Activated CD4-positive, CD25-positive, alpha-beta regulatory T cell treated with anti-CD3 and anti-CD28 coated beads, Interleukin-2, amount 50 U/mL, for 24 hours (primary cell): ENCODE measurements around the gene MIDN.
A peak's percentile ranks its signal among the peaks of the same experiment; 100 is the strongest.

ENCODE experiments used
- ATAC-seq, 2 donors: fragments of 150-1000 bp; cut with Tn5 transposase; one replicate each; pipeline ENCODE4 v1.10.0; 2021; ENCODE audit warnings: mild to moderate bottlenecking in 1 of 2, moderate library complexity in 1 of 2

The MIDN gene

DNA sequence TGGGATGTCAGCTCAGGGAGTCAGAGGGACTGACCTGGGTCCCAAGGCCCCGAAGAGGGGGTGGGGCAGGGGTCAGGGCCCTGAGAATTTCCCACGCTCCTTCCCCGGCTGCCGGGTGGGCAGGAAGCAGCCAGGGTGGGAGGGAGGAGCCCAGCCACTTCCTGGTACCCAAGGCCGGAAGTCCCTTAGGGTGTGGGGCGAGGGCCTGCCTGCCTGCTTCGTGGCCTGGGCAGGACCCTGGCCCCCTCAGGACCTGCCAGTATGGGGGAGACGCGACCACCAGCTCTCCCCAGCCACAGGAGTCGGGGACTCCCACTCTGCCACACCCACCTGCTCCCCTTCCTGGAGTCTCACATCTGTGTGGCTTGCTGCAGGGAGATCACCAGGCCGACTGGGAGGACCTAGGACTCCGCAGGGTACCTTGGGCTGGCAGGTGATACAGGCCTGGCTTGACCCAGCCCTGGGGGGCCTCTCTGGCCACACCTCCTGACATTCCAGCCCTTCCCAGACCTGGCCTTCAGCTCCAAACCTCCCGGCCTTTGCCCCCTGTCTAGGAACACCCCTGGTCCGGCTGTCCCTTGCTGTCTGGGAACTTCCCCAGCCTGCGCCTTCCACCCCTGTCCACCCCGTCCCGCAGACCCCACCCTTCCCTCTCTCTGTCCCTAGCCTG, 11.0 kb downstream of the MIDN start:
- ATAC-seq, result peak; percentile 33 to 37

DNA sequence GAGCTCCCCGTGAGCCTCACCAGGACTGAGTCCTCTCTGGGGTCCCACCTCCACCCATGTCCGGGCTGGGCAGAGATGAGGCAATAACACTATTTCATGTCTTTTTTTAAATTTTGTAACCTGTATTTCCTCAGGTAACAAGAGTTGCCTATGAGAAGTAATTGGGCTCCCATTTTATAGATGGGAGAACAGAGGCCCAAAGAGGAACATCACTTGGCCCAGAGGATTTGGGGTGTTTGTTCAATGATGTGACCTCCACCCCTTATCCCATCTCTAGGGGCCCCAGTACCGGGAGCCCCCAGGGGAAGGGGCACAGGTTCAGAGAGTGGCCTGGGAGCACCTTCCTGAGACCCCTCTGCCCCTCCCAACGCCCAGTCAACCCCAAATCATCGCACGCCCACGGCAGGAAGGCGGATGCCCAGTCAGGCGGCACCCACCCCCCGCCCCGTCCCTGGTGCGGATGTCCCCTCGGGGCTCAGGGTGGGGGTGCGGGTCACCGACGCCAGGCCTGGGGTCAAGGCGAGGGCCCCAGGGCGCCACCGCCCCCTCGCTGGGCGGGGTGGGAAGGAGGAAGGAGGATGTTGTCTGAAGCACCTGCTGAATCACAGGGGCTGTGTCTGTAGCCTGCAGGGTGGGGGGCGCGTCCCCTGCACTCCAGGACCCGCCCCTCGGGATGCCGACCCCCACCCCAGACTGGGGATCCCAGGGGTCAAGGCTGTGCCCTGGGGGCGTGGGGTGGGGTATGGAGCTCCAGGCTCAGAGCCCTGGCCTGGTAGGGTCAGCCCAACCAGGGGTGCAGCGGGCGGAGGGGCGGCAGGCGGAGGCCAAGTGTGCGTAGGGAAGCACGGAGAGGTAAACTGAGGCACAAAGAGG, 11.7 kb downstream of the MIDN start:
- ATAC-seq, result peak; percentile 8 to 9

DNA sequence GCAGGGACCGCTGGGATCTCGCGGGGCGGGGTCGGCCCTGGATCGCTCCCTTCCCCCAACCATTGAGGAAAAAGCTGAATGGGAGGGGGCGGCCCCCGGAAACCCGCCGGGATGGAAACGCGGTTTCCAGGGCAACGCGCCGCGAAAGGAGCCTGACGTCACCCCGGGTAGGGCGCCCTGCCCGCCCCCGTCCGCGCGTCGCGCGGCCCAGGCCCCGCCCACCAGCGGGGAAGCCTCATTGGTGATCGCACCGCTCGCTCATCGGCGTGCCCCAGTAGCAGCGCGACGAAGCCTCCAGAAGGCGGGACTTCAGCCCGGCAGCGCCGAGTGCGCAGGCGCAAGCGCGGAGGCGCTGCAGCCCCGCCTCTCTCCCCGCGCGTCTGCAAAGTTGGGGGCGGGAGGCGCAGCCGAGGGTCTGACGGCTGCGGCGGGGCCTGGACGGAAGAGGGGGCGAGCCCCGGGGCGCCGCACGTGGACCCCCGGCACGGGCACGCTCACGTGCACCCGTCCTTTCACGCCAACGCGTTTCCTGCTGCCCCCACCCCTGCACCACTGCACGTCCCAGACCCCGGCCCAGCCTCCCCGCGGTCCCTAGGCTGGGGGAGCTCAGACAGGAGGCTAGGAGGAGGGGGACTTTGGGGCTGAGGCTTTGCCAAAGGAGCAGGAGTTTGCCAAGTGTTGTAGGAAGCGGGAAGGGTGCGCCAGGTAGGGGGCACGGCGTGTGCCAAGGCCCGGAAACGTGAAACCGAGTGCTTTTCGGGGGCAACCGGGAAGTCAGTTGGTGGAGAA, 12.6 kb downstream of the MIDN start:
- peak; percentile 86 to 87 for ATAC-seq

DNA sequence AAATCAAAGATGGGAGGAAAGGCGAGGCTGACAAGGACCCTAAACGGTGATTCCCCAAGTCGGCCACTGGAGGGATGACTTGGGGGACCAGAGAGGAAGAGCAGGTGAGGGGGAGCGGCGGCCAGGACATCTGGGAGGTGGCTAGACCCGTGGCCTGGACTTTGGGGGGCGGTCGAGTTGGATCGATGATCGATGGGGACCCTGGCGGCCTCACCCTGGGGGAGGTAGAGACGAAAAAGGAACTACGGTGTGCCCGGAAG, 13.1 kb downstream of the MIDN start:
- no peak for ATAC-seq

DNA sequence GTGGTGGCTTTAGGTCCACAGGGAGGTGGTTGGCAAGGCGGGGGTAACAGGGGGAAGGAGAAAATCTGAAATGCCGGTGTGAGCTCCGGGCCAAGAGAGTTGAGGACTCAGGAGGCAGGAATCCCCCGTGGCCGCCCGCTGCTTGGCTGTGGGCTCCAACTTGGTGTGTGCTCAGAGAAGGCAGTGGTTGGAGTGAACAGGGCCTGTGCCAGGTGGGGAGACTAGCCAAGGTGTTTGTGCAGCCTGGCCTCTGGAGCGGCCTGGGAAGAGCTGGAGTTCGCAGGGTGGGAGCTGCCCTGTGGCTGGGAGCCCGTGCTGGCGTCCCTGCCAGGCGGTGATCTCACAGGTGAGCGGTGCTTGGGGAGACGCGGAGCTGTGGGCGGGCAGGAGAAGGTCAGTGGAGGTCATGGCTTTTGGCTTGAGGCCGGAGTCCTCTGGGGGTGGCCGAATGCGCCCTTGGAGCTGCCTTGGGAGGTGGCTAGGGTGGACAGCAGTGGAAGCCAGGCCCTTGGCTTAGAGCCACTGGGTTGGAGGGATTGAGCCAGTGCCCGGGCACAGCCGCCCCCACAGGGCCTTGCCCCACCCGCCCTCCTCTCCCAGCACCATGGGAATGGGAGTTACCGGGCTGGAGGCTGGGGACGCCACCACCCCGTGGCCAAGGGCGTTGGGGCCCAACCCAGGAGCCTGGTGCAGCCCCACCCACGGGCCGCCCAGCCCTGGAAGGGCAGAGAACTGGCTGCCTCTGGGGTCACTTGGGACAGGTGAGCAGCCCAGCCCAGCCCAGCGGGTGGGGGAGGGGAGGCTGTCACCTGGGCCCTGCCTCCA, 13.6 kb downstream of the MIDN start:
- no peak for ATAC-seq

DNA sequence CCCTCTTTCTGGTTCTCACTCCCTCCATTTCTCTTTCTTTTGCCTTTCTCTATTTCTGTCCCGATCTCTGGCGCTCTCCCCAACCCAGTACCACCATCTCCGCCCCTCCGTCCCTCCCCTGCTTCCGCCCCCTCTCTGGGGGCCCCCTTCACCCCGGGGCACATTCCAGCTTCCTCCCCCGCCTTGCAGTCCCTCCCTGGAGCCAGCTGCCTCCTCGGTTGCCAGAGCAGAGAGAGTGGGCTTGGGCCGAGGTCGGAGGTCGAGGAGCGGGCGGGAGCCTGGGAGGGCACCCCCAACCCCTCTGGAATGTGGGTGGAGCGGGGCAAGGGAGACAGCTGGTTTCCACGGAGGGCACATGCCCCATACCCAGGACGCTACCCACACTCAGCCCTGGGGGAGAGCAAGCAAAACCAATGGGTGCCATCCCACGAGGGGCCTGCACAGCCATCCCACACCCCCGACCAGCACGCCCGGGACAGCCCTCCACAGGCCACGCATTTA, 14.3 kb downstream of the MIDN start:
- no peak for ATAC-seq

DNA sequence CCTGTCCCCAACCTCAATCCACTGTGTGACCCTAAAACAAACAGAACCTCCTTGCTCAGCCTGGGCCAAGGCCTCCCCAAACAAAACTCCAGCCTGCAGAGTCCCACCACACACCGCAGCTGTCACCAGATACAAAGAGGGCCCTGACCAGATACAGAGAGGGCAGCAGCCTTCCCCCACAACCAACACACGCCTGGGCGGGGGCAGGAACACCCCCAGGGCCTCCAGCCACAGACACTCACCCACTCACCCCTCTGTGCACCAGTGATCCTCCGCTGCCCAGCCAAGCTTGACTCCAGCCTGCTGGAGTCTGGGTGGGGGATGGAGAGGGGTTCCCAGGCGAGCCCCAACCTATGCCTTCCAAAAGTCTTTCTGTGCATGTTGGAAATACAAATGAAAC, 14.8 kb downstream of the MIDN start:
- no peak for ATAC-seq

DNA sequence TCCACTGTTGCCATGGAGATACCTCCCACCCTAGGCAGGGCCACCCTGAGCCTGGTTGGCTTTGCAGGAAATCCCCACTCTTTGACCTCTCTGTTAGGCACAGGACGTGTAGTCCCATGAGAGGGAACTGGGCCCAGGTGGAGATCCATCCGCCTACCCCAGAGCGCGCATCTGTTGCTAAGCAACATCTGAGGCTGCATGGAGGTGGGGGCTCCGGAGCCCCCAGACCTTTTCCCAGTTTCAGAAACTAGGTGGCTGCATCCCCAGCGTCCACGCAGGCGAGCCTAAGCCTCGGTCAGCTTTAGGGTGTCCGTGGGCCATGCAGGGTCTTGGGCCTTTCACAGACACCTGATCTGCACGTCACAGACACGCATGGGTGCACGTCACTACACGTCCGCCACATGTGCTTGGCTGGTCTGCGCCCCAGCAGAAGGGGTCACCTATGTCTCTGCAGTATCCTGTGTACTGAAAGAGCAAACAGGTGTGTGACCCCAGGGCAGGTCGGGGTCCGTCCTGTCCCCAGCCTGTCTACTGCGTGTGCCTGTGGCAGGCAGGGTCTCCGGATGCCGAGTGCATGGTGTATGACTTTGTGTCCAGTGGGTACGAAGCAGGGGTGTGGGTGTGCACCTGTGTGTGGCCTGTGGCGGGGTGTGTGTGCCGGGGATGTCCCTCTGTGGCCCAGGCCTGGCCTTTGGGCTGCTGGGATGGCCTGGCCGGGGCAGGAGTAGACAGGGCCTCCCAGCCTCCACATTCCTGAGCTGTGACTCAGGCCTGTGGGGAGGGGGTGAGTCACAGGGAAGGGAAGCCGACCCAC, 16.6 kb downstream of the MIDN start:
- ATAC-seq, result no peak

DNA sequence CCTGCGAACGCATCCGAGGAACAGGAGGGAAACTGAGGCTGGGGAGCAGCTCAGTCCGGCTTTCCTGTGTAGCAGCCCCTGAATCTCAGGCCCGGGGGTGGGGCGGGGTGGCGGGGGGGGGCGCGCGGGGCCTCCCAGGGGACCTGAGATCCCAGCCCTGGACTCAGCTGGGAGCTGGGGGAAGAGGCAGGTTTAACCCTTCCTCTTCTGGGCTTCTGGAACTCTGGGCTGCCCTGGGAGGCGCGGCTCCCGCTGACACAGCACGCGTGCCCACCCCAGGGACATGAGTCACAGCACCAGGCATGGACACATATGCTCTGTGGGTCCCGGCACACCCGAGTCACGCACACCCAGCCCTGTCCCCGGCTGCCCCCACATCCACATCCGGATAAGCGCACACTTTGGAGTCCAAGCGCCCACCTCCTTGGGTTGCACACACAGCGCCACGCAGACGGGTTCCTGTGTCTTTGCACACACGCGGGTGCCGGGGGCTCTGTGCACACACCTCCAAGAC, 17.3 kb downstream of the MIDN start:
- ATAC-seq, result peak; percentile 0

DNA sequence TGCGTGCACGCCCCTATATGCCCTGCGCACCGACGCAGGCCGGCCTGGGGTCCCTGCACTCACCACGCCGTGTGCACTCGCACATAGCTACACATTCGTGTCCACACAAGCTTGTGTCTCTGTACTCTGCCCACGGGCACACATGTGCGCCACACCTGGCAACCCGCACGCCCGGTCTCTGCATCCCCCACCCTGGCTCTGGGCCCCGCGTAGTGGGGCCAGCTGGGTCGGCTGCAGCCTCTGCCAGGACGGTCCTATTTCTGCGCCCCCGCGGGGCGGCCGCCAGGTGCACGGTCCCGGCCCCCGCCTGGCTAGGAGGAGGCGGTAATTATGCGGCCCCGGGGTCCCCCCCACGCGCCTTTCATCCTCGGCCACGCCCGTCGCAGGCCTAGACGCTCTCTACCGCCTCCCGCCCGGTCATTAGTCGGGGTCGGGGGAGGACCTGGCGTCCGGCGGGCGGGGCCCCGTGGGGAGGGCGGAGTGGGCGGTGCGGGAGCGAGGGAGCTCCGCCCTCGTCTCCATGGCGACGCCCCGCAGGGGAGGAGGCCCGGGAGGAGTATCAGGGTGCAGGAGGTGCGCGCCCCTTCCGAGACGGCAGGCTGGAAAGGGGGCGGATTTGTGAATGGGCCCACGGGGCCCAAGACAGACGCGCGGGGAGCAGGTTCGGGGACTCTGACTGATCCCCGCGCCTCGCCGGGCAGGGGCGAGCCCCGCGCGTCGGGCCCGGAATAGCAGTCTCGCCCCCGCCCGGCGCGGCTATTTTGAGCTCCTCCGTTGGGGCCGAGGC, 17.9 kb downstream of the MIDN start:
- ATAC-seq, result peak; percentile 39

DNA sequence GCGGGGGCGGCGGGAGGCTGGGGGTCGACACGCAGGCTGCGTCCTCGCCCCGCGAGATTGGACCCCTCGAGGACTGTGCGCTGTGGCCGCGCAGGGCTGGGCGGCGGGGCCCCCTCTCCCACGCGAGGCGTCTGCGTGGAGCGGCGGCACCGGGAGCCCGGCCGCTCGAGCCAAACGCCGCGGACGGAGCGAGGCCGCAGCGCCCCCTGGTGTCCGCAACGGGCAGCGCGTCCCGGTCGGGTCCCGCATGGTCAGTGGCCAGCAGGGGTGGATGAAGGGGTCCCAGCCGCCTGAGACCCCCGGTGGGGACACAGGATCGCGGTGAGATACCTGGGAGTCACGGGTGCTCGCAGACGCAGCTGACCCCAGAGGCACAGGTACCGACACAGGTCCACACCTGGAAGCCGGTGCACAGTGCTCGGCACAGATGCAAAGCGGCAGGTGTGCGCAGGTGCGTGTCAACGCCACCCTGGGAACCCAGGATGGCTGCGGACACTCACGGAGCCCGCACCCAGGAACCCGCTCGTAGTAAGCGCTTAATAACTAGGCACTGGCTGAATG, 18.6 kb downstream of the MIDN start:
- peak; percentile 2 to 10 for ATAC-seq

DNA sequence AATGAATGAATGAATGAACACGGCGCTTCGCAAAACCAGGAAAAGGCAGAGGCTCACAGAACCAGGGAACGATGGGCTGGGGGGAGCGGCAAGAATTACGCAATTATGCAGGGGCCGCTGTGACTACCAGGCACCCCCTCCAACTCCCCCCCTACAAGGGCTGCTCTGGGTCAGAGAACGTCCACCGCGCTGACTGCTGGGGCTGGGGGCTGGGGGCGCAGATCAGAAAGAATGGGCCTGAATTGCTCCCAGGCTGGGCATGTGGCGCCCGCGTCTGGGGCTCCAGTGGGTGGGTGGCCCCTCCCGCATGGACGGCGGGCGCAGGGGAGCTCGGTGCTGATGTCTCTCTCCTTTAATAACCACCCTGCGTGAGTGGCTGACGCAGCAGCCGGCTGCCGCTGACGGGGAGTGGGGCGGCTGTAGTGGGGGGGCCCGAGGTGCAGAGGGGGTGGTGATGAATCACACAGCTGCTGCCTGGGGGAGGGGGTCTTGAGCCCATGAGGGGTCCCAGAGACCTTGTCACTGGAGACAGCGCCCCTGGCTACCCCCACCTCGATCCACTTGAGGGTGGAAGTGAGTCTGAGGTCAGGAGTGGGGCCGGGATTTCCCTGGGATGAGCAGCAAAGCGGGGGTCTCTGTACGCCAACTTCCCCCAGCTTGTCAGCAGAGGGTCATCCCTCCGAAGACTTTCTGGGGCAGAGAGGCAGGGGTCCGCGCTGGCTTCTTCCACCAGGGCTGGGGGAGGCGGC, 19.3 kb downstream of the MIDN start:
- ATAC-seq, result no peak

DNA sequence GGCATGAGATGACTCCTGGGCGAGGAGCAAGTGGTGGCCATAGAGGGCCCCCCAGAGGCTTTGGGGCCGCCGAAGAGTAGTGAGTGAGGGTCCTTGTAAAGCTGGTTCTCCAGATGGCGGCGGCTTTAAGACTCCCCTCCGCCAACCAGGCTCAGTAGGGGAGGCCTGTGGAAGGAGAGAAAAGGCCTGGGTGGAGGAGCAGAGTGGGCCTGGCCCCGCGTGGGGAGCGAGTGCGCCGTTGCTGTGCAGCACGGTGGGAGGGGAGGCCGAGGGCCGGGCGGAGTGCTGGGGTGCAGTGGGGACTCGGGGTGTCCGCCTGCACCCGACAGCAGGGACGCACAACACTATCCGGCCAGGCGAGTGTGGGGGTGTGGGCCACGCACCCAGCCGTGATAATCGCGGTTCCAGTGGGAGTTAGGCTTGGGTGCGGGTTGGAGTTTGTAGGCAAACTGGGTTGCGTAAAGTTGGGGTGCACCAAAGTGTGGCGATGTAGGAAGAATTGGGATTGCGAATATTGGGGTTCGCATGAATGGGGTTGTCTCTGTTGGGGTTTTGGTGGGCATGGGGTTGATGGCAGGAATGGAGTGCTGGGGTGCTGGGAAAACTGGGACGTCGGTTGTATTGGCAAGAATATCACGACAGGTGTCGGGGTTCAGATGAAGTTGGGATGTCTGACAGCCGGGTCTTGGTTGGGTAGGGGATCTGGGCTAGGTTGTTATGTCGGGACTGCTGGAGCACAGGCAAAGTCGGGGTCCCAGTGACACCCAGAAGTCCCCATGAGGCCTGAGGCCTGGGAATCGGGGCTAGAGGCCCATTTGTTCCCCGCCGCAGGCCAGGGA, 20.1 kb downstream of the MIDN start:
- no peak for ATAC-seq

DNA sequence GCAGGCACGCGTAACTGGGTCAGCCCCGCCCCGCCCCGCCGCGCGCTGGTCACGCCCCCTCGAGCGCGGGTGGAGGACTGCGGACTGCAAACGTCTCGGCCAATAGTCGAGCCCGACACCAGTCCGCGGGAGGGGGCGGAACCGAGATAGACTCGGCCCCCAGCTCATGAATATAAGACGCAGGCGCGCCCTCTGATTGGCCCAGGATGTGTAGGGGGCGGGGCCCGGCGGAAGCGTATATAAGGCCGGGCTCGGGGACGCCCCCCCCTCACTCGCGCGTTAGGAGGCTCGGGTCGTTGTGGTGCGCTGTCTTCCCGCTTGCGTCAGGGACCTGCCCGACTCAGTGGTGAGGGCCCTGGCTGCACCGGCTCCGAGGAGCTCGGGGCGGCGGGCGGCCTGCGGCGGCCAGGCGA, 20.7 kb downstream of the MIDN start, which contains the start of gene CIRBP:
Gene CIRBP (plus strand): TSS at position 268 of the 413 bp plus-strand sequence. CDS start 1,602 bp downstream, outside the sequence.
- peak; percentile 76 to 78 for ATAC-seq

DNA sequence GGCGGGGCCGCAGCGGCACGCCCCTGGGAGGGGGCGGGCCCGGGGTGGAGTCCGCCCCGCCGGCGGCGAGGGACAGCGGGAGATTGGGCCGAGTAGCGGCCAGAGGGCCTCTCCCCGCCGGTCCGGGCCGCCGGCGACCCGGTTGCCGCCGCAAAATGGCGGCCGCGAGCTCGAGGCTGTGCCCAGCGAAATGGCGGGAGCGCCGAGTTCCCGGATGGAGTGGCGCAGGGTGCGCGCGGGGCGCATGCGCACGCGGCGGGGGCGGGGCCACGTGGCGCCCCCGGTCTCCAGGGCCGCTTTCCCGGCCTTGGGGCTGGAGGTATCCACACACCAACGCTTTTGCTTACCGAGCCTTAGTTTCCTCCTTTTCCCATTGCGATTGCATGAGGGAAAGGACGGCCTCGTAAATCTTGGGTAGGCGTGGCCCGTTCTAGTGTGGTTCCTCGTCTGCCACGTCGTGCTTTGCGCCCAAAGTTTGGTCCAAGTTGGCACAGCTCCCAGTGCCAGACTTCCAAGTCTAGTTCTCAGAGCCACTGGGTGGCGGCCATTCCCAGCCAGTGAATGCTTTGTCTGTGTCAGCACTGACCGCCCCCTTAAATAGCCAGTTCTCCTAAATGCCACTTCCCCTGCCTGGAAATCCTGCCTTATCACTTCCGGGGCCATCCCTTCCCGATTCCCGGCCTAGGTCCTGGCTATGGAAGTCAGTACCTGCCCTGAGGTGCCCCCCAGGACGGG, 21.3 kb downstream of the MIDN start:
- ATAC-seq, result peak; percentile 36 to 41

DNA sequence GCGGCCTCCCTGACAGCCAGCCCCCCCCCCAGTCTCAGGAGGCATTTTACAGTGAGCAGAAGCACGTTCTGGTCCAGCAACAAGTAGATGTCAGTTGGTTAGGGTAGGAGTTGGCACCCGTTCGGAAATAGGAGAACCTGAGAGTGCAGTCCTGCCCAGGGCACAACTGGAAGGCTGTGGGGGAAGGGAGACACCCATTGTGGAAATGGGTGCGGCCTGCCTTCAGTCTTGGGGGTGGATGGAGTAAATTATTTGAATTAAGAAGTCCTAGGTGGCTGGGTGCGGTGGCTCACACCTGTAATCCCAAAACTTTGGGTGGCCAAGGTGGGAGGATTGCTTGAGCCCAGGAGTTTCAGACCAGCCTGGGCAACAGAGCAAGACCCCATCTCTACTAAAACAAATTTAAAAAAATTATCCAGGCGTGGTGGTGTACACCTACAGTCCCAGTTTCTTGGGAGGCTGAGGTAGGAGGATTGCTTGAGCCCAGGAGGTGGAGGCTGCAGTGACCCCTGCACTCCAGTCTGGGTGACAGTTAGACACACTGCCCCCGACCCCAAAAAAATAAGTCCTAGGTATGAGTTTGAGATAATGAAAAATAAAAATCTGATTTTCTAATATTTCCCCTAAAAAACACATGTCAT, 21.9 kb downstream of the MIDN start:
- no peak for ATAC-seq
